RPMI7951 (cell line): ENCODE data around the gene CCDC40. TPM values are rescaled to one million over a fixed set of nuclear protein-coding genes. Genes with fewer than 3 reads are reported as not detected.

ENCODE experiments used
- DNase-seq: peaks from one replicate; pipeline ENCODE4 v3.0.0-alpha.2; 2012; ENCODE audit warnings: low read depth
- total RNA-seq: library from RNA; depleted of rRNA; stranded (reverse); fragments of >200 nt; shearing (Covaris generic); gene quantifications from 2 replicates; pipeline ENCODE4 v1.2.3, GENCODE V29; 2014; rRNA removed

CCDC40 gene
- total RNA-seq, 1 experiment from 2014 or later = 1.6 TPM

DNA sequence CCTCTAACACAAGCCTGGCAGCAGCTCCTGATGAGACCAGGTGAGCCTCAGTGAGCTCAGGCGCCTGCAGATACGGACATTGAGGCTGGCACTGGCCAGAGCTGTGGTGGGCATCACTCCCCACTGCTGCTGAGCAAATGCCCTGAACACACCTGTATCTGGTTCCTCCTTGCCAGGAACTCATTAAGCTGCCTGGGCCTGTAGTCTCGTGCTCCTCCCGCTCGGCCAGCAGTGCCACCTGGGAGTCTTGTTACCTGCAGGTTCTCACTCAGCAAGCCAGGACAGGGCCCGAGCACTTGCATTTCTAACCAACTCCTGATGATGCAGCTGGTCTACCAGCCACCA, 97.2 kb downstream of the CCDC40 start:
- DNase-seq = no peak

DNA sequence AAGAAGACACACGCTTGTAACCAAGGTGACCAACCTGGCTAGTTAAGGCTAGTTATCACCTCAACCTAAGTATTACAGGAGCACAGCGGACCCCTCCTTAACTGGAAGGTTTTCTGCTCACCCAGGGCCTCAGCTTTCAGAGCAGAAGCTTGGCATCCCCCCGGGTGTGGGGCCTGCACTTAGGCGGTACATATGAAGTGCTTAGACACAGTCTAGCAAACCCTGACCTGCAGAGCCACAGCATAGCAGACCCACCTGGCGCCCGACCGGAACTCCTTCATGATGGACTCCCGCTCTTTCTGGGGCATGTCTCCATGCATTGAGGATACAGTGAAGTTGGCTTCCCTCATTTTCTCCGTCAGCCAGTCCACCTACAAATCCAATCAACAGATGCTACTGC, 100.7 kb downstream of the CCDC40 start:
- no peak for DNase-seq

GRCh38 chr17:80138856-80139426, 102.5 kb downstream of the CCDC40 start:
- DNase-seq = no peak

DNA sequence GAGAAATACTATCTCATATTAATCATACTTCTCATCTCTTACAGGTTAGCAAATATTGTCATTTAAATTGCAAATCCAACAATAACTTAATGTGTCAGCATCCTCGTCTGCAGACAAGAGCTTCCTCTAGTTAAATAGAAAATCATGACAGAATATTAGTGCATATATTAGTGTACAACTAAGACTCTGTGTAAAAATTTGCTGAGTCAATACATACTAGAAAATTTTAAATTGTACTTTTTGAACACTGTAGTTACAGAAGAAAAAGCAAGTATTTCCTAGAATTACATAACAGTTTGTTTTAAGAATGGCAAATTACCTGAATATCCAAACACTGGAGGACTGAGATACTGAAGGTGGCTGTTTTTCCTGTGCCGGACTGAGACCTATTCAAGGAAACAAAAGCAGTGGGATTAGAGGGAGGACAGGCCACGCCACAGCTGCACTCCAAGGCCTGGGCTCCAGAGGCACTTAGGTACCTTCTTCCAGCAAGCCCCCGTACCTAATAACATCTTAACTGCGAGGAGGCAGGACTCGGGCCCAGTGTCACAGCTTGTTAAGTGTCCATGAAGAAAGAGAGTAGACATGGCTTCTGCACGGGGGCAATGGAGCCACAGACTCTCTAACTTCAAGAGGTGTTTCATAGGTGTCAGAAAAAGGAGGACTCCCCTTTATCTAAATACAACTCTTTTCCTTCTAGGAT, 105.2 kb downstream of the CCDC40 start:
- no peak for DNase-seq

- no peak for DNase-seq
Measured at GRCh38 chr17:80142929-80143328, 106.5 kb downstream of the CCDC40 start.

DNA sequence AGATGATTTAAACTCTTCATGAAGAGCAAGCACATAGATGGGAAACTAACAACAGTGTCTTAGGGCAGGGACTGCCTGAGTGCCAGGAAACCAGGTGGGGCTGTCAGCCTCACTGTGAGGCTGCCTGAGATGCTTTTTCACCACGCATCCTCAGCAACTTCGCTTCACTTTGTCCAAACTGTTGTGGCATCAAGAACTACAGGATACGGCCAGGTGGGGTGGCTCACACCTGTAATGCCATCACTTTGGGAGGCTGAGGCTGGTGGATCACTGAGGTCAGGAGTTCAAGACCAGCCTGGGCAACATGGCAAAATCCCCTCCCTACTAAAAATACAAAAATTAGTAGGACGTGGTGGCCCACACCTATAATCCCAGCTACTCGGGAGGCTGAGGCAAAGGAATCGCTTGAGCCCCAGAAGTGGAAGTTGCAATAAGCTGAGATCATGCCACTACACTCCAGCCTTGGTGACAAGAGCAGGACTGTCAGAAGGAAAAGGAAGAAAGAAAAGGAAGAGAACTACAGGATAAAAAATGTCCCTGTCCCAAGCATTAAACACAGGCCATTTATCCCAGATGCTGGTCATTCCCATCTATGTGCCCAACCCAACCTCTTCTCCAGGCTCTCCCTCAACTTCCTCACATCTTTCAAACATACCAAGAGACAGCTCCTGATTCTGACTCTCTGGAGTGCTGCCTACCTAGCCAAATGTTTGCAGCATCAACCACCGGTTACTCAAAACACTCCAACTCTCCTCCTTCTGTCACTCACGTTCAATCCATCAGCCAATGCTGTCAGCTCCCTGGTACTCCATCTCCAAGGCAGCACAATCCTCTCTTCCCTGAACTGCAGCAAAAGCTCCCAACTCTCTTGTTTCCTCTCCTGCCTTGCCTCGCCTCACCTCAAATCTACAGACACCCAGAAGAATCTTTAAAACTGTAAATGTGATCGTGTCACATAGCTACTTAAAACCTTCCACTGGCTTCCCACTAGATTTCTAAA, 108.9 kb downstream of the CCDC40 start:
- no peak for DNase-seq

- peak; percentile 31 for DNase-seq
Measured at GRCh38 chr17:80146121-80147034, 109.9 kb downstream of the CCDC40 start.

- peak; percentile 97 for DNase-seq
Measured at GRCh38 chr17:80147035-80147822, 110.8 kb downstream of the CCDC40 start, which contains the start of gene EIF4A3. Gene EIF4A3, minus strand, starts transcription at chr17:80147128. Its CDS starts 167 bp downstream, at chr17:80146961.

Other genes with a start within 250 kb of the CCDC40 start
- gene CBX8, start 239.6 kb upstream of the CCDC40 start, total RNA-seq = 3.8 and 5.8 TPM in 2 replicates
- 10.8 and 11.8 TPM in 2 replicates for gene CBX4, start 197.2 kb upstream of the CCDC40 start, total RNA-seq
- 8.9 and 10.7 TPM in 2 replicates for gene TBC1D16, start 770 bp upstream of the CCDC40 start, total RNA-seq
- gene GAA, start 64.9 kb downstream of the CCDC40 start, total RNA-seq = 10.3 and 11.7 TPM in 2 replicates
- 99.4 and 104 TPM in 2 replicates for gene EIF4A3, start 110.5 kb downstream of the CCDC40 start, total RNA-seq
- gene CARD14, start 133.4 kb downstream of the CCDC40 start, total RNA-seq = 0.20 TPM in 1 of 2 replicates, not detected in the other
- 6.4 and 7.4 TPM in 2 replicates for gene SGSH, start 183.7 kb downstream of the CCDC40 start, total RNA-seq
- gene SLC26A11, start 183.8 kb downstream of the CCDC40 start, total RNA-seq = 2.0 and 2.2 TPM in 2 replicates
- 23.5 and 23.8 TPM in 2 replicates for gene RNF213, start 224.2 kb downstream of the CCDC40 start, total RNA-seq